Right hindlimb (tissue), 1 donor: ENCODE data around the gene IRF5.
A peak's percentile ranks its signal among the peaks of the same experiment; 100 is the strongest.
"Not testable (repeated sequence)": the region's sequence is repeated elsewhere in the genome, so short reads cannot be mapped to it uniquely, and the experiment has no call there.

Experiments used
- DNase-seq: peaks from one replicate; pipeline ENCODE4 v3.0.0-alpha.2; 2018

IRF5 gene

GRCh38 chr7:128906766-128907559 is 30.8 kb upstream of the IRF5 start:
- DNase-seq: no peak

GRCh38 chr7:128908750-128909624 is 28.7 kb upstream of the IRF5 start:
- DNase-seq: no peak

GRCh38 chr7:128909625-128910568 is 27.8 kb upstream of the IRF5 start:
- peak; percentile 39 for DNase-seq

GRCh38 chr7:128910569-128910945 is 27.2 kb upstream of the IRF5 start, which contains the start of gene KCP:
Gene KCP, minus strand, starts transcription at chr7:128910709. Its CDS starts 33 bp downstream, at chr7:128910676.
- no peak for DNase-seq

GRCh38 chr7:128911423-128912031 is 26.2 kb upstream of the IRF5 start:
- DNase-seq: peak; percentile 67

GRCh38 chr7:128912281-128912680 is 25.4 kb upstream of the IRF5 start:
- DNase-seq: no peak

GRCh38 chr7:128912709-128913495 is 24.8 kb upstream of the IRF5 start:
- DNase-seq: not testable (repeated sequence)

- no peak for DNase-seq
Observed at GRCh38 chr7:128913870-128914565, 23.7 kb upstream of the IRF5 start.

GRCh38 chr7:128914566-128915151 is 23.1 kb upstream of the IRF5 start:
- DNase-seq: no peak

GRCh38 chr7:128915271-128915819 is 22.4 kb upstream of the IRF5 start:
- no peak for DNase-seq

GRCh38 chr7:128915841-128916642 is 21.7 kb upstream of the IRF5 start:
- DNase-seq: no peak

GRCh38 chr7:128916643-128916915 is 21.1 kb upstream of the IRF5 start:
- no peak for DNase-seq

- DNase-seq: no peak
Observed at GRCh38 chr7:128917122-128917521, 20.6 kb upstream of the IRF5 start.

GRCh38 chr7:128918016-128918665 is 19.6 kb upstream of the IRF5 start:
- no peak for DNase-seq

- no peak for DNase-seq
Observed at GRCh38 chr7:128919241-128919640, 18.5 kb upstream of the IRF5 start.

GRCh38 chr7:128919881-128920799 is 17.6 kb upstream of the IRF5 start:
- no peak for DNase-seq

- DNase-seq: no peak
Observed at GRCh38 chr7:128920913-128921582, 16.7 kb upstream of the IRF5 start.
